Measurements from ENCODE around the gene FOXA3. TPM values are rescaled to one million over a fixed set of nuclear protein-coding genes. Genes with fewer than 3 reads are reported as not detected.

Gene FOXA3
- 10 to 100 TPM; 18.2 to 36.1 (median 25.3) TPM for total RNA-seq
- long read RNA-seq, partial matches to known transcripts: 0 of 2 reads
- long read RNA-seq, other reads (novel, unspliced or antisense): 1 of 2 reads

- ATAC-seq (peak; percentile 67 to 81 (median 75)), DNase-seq (peak; percentile 81 to 85 (median 85))
- H3K4me3 ChIP-seq: peak within 1 kb of the TSS; percentile 82 to 98 (median 92)
- TF ChIP-seq CTCF (IDR thresholded peaks at IDR 0.05) (peak in 3 of 4 donors; percentile 84 to 94 (median 87)), POLR2A (IDR thresholded peaks at IDR 0.05) (peak; percentile 84)
- H3K36me3 ChIP-seq: peaks cover 0 to 4% (median 0%) of the 10 kb centered on the region in 4 donors
- 3% methylated on average over 37 of the region's 71 CpGs for WGBS (ENCODE audit: insufficient coverage, low coverage, low lambda C conversion rate, missing lambda C conversion rate)
- H3K27me3 ChIP-seq: no peaks in the 10 kb centered on the region
- peak within 1 kb of the TSS; percentile 49 to 62 (median 54) for H3K27ac ChIP-seq
- H3K4me1 ChIP-seq: peaks cover 0 to 37% (median 12%) of the 10 kb centered on the region in 4 donors
- intact Hi-C loops (cut with DNase I): no loop called here
- H3K9me3 ChIP-seq: no peaks in the 10 kb centered on the region
These were observed at the start of gene FOXA3 for GRCh38 chr19:45863840-45864628. FOXA3 (plus strand) TSS chr19:45864326; CDS start chr19:45864457, 131 bp downstream.

GRCh38 chr19:45814851-45815480 is 49.2 kb upstream of the FOXA3 start, which contains the start of gene RSPH6A:
RSPH6A (minus strand) TSS chr19:45815308; CDS start chr19:45815176, 132 bp downstream.
- 66% methylated on average over 15 of the region's 40 CpGs for WGBS (ENCODE audit: insufficient coverage, low coverage, low lambda C conversion rate, missing lambda C conversion rate)

GRCh38 chr19:45815481-45816216 is 48.5 kb upstream of the FOXA3 start:
- ATAC-seq: no peak
- TF ChIP-seq POLR2A (IDR thresholded peaks at IDR 0.05): no peak
- TF ChIP-seq CTCF (IDR thresholded peaks at IDR 0.05): no peak

More at GRCh38 chr19:45814851-45815480, 49.2 kb upstream of the FOXA3 start, which contains the start of gene RSPH6A:
- H3K36me3 ChIP-seq: no peaks in the 10 kb centered on the region
- TF ChIP-seq CTCF (IDR thresholded peaks at IDR 0.05): no peak
- ATAC-seq (no peak), DNase-seq (no peak)
- H3K4me1 ChIP-seq: no peaks in the 10 kb centered on the region
- H3K27ac ChIP-seq: no peak within 1 kb of the TSS
- no peaks in the 10 kb centered on the region for H3K9me3 ChIP-seq
- H3K4me3 ChIP-seq: no peak within 1 kb of the TSS
- no peaks in the 10 kb centered on the region for H3K27me3 ChIP-seq
- intact Hi-C loops (cut with DNase I): loop anchor here (10.0 kb wide), 2 partner anchors 70 to 80 kb away; partner anchors contain the start of gene IRF2BP1 (in 1 of the 2)

More at GRCh38 chr19:45815481-45816216, 48.5 kb upstream of the FOXA3 start:
- intact Hi-C loops (cut with DNase I): loop anchor here (10.0 kb wide), 2 partner anchors 69 to 79 kb away; partner anchors contain the start of gene IRF2BP1 (in 1 of the 2)
- Histone ChIP-seq H3K4me3 (no peak overlapping the region), H3K4me1 (no peaks in the 10 kb centered on the region), H3K36me3 (no peaks in the 10 kb centered on the region), H3K9me3 (no peaks in the 10 kb centered on the region), H3K27me3 (no peaks in the 10 kb centered on the region), H3K27ac (no peak overlapping the region)
- no peak for DNase-seq
- WGBS (ENCODE audit: insufficient coverage, low coverage, low lambda C conversion rate, missing lambda C conversion rate): 38% methylated on average over 17 of the region's 44 CpGs
